Calu3 (cell line): ENCODE measurements around the gene GALK1. TPM values are rescaled to one million over a fixed set of nuclear protein-coding genes. Genes with fewer than 3 reads are reported as not detected.

ENCODE experiments used
- BruUV-seq: library from RNA; stranded (reverse); fragments of 400-500 nt; replicated peaks from 2 replicates; lab custom pipeline; 2021; lab: Mats Ljungman, UMichigan
- CTCF ChIA-PET: fragments of 300-600 bp; sonication (Branson Sonifier 250); formaldehyde crosslinking; loops from one replicate; lab custom pipeline; 2022; ENCODE audit warnings: antibody characterized with exemption; lab: Charles Lee
- DNase-seq: peaks from one replicate; pipeline ENCODE4 v3.0.0; 2022
- H3K27ac Mint-ChIP-seq: one replicate; pipeline ENCODE4 v1.8.0; 2022; ENCODE audit warnings: mixed read lengths; ENCODE audit not compliant: unreplicated experiment
- H3K27me3 Mint-ChIP-seq: one replicate; pipeline ENCODE4 v1.8.0; 2022; ENCODE audit warnings: mixed read lengths; ENCODE audit not compliant: unreplicated experiment
- H3K36me3 Mint-ChIP-seq: one replicate; pipeline ENCODE4 v1.8.0; 2022; ENCODE audit warnings: mild to moderate bottlenecking, moderate library complexity, mixed read lengths; ENCODE audit not compliant: insufficient read depth, unreplicated experiment
- H3K4me1 Mint-ChIP-seq: one replicate; pipeline ENCODE4 v1.8.0; 2022; ENCODE audit warnings: mild to moderate bottlenecking, low read depth, mixed read lengths; ENCODE audit not compliant: unreplicated experiment
- H3K4me3 Mint-ChIP-seq: one replicate; pipeline ENCODE4 v1.8.0; 2022; ENCODE audit warnings: mild to moderate bottlenecking, low read depth, moderate library complexity, mixed read lengths; ENCODE audit not compliant: unreplicated experiment
- H3K9me3 Mint-ChIP-seq: one replicate; pipeline ENCODE4 v1.8.0; 2022; ENCODE audit warnings: low read depth, mixed read lengths; ENCODE audit not compliant: unreplicated experiment
- intact Hi-C: fragments of 100-400 bp; cut with micrococcal nuclease; formaldehyde crosslinking; loops from one replicate; pipeline ENCODE4 v1.10.0; 2022; ENCODE audit not compliant: unreplicated experiment
- total RNA-seq: library from RNA; stranded (reverse); gene quantifications from 2 replicates; pipeline ENCODE4 v1.2.3, GENCODE V29; 2022
- TF ChIP-seq, protein P1 (sequence below): fragments of 200-600 bp; IDR thresholded peaks from one replicate; pipeline ENCODE4 v1.8.0; 2022; ENCODE audit warnings: antibody characterized with exemption; ENCODE audit not compliant: unreplicated experiment

The GALK1 gene
- total RNA-seq, 1 experiment from 2014 or later = 20.4 TPM

DNA sequence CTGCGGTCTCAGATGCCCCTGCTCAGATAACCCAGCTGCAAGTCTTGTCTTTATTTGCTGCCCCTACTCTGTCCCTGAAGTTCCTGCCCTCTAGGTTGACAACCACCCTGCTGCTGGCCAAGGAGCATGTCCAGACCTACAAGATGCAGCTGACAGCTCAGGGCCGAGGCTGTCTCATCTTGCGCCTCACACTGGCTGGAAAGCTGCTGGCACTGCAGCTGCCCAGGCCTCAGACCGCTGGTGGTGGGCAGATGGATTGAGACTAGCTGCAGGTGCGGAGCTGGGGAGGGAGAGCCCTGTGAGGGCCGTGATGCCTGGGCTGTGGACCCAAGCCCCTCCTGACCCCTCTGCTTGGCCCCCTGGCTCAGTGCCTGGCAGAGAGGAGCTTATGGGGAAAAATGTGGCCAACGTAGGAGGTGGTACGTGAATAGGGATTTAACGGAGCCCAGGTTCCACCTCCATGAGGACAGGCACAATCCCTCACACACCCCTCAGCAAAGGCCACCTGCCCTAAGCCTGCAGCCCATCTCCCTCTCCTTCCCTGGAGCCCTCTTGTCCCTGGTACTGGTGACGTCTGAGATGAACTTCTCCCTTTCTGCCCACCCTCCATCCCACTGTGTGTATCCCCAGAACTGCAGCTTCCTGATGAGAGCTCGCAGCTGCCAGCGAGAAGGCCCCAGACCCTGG is 8.3 kb upstream of the GALK1 start:
- H3K4me1 Mint-ChIP-seq = peaks cover 7% of the 10 kb centered on the region
- no peak for DNase-seq
- H3K27me3 Mint-ChIP-seq = no peaks in the 10 kb centered on the region
- no peak overlapping the region for H3K4me3 Mint-ChIP-seq
- BruUV-seq = no TSS peak
- no peak overlapping the region for H3K27ac Mint-ChIP-seq
- H3K9me3 Mint-ChIP-seq = no peaks in the 10 kb centered on the region
- H3K36me3 Mint-ChIP-seq = peaks cover 45% of the 10 kb centered on the region
- intact Hi-C loops = no loop called here
- CTCF ChIA-PET = no interaction called here
- TF ChIP-seq, protein P1, sequence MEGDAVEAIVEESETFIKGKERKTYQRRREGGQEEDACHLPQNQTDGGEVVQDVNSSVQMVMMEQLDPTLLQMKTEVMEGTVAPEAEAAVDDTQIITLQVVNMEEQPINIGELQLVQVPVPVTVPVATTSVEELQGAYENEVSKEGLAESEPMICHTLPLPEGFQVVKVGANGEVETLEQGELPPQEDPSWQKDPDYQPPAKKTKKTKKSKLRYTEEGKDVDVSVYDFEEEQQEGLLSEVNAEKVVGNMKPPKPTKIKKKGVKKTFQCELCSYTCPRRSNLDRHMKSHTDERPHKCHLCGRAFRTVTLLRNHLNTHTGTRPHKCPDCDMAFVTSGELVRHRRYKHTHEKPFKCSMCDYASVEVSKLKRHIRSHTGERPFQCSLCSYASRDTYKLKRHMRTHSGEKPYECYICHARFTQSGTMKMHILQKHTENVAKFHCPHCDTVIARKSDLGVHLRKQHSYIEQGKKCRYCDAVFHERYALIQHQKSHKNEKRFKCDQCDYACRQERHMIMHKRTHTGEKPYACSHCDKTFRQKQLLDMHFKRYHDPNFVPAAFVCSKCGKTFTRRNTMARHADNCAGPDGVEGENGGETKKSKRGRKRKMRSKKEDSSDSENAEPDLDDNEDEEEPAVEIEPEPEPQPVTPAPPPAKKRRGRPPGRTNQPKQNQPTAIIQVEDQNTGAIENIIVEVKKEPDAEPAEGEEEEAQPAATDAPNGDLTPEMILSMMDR = no peak

- DNase-seq = no peak
- Mint-ChIP-seq H3K36me3 (peaks cover 29% of the 10 kb centered on the region), H3K9me3 (no peaks in the 10 kb centered on the region), H3K4me1 (peaks cover under 1% of the 10 kb centered on the region), H3K27ac (no peak overlapping the region), H3K27me3 (no peaks in the 10 kb centered on the region), H3K4me3 (no peak overlapping the region)
- CTCF ChIA-PET = interaction anchor here (0.6 to 0.7 kb wide), 3 partner anchors 12 to 166 kb away, joined by 3 to 4 read pairs (median 3); no protein-coding TSS in a partner anchor
- intact Hi-C loops = no loop called here
- no TSS peak for BruUV-seq
- TF ChIP-seq, protein P1 = no peak
Measured at GRCh38 chr17:75771334-75772281, 6.6 kb upstream of the GALK1 start.

DNA sequence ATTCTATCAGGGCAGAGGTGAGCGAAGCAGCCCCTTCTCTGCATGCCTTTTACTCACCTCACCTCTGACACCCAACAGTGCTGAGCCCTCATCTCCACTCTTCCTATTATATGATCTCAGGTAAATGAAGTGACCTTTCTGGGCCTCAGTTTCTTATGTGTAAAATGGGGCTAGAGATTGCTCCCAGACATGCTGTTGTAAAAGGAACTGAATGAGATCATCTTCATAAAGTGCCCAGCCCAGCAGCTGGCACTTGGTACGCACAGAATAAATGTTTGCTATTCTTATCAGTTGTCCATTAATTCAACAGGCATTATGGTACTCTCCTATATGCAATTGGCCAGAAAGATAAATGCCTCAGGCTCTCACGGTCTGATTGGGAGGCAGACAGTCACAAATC is 4.5 kb upstream of the GALK1 start:
- Mint-ChIP-seq H3K36me3 (peaks cover 16% of the 10 kb centered on the region), H3K9me3 (no peaks in the 10 kb centered on the region), H3K4me1 (no peaks in the 10 kb centered on the region), H3K4me3 (no peak overlapping the region), H3K27ac (no peak overlapping the region), H3K27me3 (no peaks in the 10 kb centered on the region)
- CTCF ChIA-PET = interaction anchor here (0.5 to 1.2 kb wide), 2 partner anchors 137 to 423 kb away, joined by 4 to 6 read pairs; partner anchors contain the start of gene SMIM5
- DNase-seq = no peak
- TF ChIP-seq, protein P1 = no peak
- intact Hi-C loops = no loop called here
- BruUV-seq = no TSS peak

- Mint-ChIP-seq H3K36me3 (peaks cover 21% of the 10 kb centered on the region), H3K27me3 (no peaks in the 10 kb centered on the region), H3K27ac (no peak overlapping the region), H3K9me3 (no peaks in the 10 kb centered on the region), H3K4me3 (no peak overlapping the region), H3K4me1 (no peaks in the 10 kb centered on the region)
- CTCF ChIA-PET = no interaction called here
- intact Hi-C loops = no loop called here
- no peak for DNase-seq
- no TSS peak for BruUV-seq
- TF ChIP-seq, protein P1 = no peak
Measured at GRCh38 chr17:75767881-75768280, 2.9 kb upstream of the GALK1 start.
